HCT116 (cell line): ENCODE data around the gene NF1. TPM values are rescaled to one million over a fixed set of nuclear protein-coding genes. Genes with fewer than 3 reads are reported as not detected.

ENCODE experiments used
- ATAC-seq: fragments of 200-7000 bp; cut with Tn5 transposase; 2 replicates; pipeline ENCODE4 v1.9.1; 2020; ENCODE audit warnings: mild to moderate bottlenecking, moderate library complexity
- BruUV-seq: library from RNA; stranded (reverse); fragments of 400-500 nt; replicated peaks from 2 replicates; lab custom pipeline; 2021; lab: Mats Ljungman, UMichigan
- CTCF ChIA-PET: fragments of 300-600 bp; sonication (Branson Sonifier 250); formaldehyde crosslinking; loops from one replicate; lab custom pipeline; 2021; ENCODE audit warnings: antibody characterized with exemption; lab: Charles Lee
- POLR2A ChIA-PET: fragments of 300-600, 350-600 bp; sonication (Branson Sonifier 250); formaldehyde crosslinking; loops from one replicate; lab custom pipeline; 2021; ENCODE audit warnings: antibody characterized with exemption; lab: Charles Lee
- RAD21 ChIA-PET, 2 experiments: fragments of 300-600 bp; sonication (Branson Sonifier 250); formaldehyde crosslinking; loops; one replicate each; lab custom pipeline; 2023; ENCODE audit warnings: low total read pairs in 2 of 2; ENCODE audit not compliant: uncharacterized antibody in 2 of 2, unreplicated experiment in 2 of 2, low non-redundant PET in 1 of 2; lab: Charles Lee
- DNase-seq: peaks from one replicate; pipeline ENCODE4 v3.0.0-alpha.2; 2010; ENCODE audit warnings: low read depth, low spot score
- H2AFZ ChIP-seq: fragments of 200-600 bp; shearing (Covaris generic), sonication (generic); 2 replicates; pipeline ENCODE4 v1.6.1; 2017; ENCODE audit warnings: low read depth, mixed run types, mixed read lengths, antibody characterized with exemption, low read length; ENCODE audit not compliant: poor library complexity, severe bottlenecking
- H3K27ac ChIP-seq: 2 replicates; pipeline ENCODE4 v1.5.1; 2012; ENCODE audit warnings: low read depth, low read length
- H3K27me3 ChIP-seq: fragments of 200-600 bp; sonication (generic); 2 replicates; pipeline ENCODE4 v1.6.1; 2016; ENCODE audit warnings: mixed run types, low read length, mixed read lengths; ENCODE audit not compliant: insufficient read depth
- H3K36me3 ChIP-seq, 2 experiments: fragments of 200-500 bp in 1 of 2; fragments of 200-600 bp in 1 of 2; sonication (Bioruptor generic) in 1 of 2; sonication (generic) in 1 of 2; 2 replicates each; pipeline versions ENCODE4 v1.5.1 to v1.6.1; 2014 to 2016; ENCODE audit warnings: low read length in 2 of 2, inconsistent platforms in 1 of 2, mixed read lengths in 1 of 2, mixed run types in 1 of 2; ENCODE audit not compliant: insufficient read depth in 2 of 2, control insufficient read depth in 1 of 2
- H3K4me1 ChIP-seq, 2 experiments: fragments of 200-600 bp in 1 of 2; sonication (generic) in 1 of 2; 2 replicates each; pipeline versions ENCODE4 v1.5.1 to v1.6.1; 2012 to 2017; ENCODE audit warnings: low read length in 2 of 2, inconsistent platforms in 1 of 2, mild to moderate bottlenecking in 1 of 2, mixed read lengths in 1 of 2, mixed run types in 1 of 2, moderate library complexity in 1 of 2; ENCODE audit not compliant: insufficient read depth in 2 of 2, control insufficient read depth in 1 of 2
- H3K4me2 ChIP-seq: fragments of 200-600 bp; sonication (generic); 2 replicates; pipeline ENCODE4 v1.6.1; 2017; ENCODE audit warnings: mixed run types, low read length, mixed read lengths
- H3K4me3 ChIP-seq, 2 experiments: fragments of 200-600 bp in 1 of 2; sonication (generic) in 1 of 2; replicated peaks in 1 of 2; 2 replicates each; pipeline ENCODE4 v1.5.1; 2011 to 2016; ENCODE audit warnings: low read length in 2 of 2, control low read depth in 1 of 2, low read depth in 1 of 2, mild to moderate bottlenecking in 1 of 2, mixed read lengths in 1 of 2, mixed run types in 1 of 2
- H3K79me2 ChIP-seq: fragments of 200-600 bp; sonication (generic); 2 replicates; pipeline ENCODE4 v1.6.1; 2017; ENCODE audit warnings: mild to moderate bottlenecking, mixed run types, low read length, moderate library complexity, mixed read lengths; ENCODE audit not compliant: insufficient read depth
- H3K9ac ChIP-seq: fragments of 200-600 bp; sonication (generic); 2 replicates; pipeline ENCODE4 v1.6.1; 2016; ENCODE audit warnings: low read length, mixed read lengths
- H3K9me2 ChIP-seq: fragments of 200-600 bp; sonication (generic), shearing (Covaris generic); 2 replicates; pipeline ENCODE4 v1.6.1; 2017; ENCODE audit warnings: mixed run types, mild to moderate bottlenecking, moderate library complexity; ENCODE audit not compliant: insufficient read depth
- H3K9me3 ChIP-seq, 2 experiments: fragments of 200-500 bp in 1 of 2; fragments of 200-600 bp in 1 of 2; sonication (Bioruptor generic) in 1 of 2; sonication (generic) in 1 of 2; 2 replicates each; pipeline ENCODE4 v1.6.1; 2014 to 2017; ENCODE audit warnings: low read length in 2 of 2, mixed read lengths in 2 of 2, inconsistent platforms in 1 of 2, low read depth in 1 of 2, mild to moderate bottlenecking in 1 of 2, mixed run types in 1 of 2, moderate library complexity in 1 of 2; ENCODE audit not compliant: control insufficient read depth in 1 of 2, insufficient read depth in 1 of 2
- H4K20me1 ChIP-seq: fragments of 200-600 bp; sonication (generic), shearing (Covaris generic); 2 replicates; pipeline ENCODE4 v1.6.1; 2017; ENCODE audit warnings: mixed run types, mild to moderate bottlenecking, moderate library complexity; ENCODE audit not compliant: insufficient read depth
- CBX3 ChIP-seq: IDR thresholded peaks from 2 replicates; pipeline ENCODE4 v1.6.1; 2012; ENCODE audit warnings: low read depth
- CEBPB ChIP-seq: IDR thresholded peaks from 2 replicates; pipeline ENCODE4 v1.6.1; 2012; ENCODE audit warnings: low read depth
- EZH2 ChIP-seq: fragments of 200-600 bp; sonication (generic); IDR thresholded peaks from 2 replicates; pipeline ENCODE4 v1.6.1; 2017; ENCODE audit warnings: antibody characterized with exemption, mixed run types
- EZH2phosphoT487 ChIP-seq: fragments of 200-600 bp; IDR thresholded peaks from 2 replicates; pipeline ENCODE4 v1.6.1; 2018; ENCODE audit warnings: antibody characterized with exemption, borderline replicate concordance
- JUND ChIP-seq: IDR thresholded peaks from 2 replicates; pipeline ENCODE4 v1.6.1; 2012
- POLR2A ChIP-seq: IDR thresholded peaks from 2 replicates; pipeline ENCODE4 v1.7.0; 2011; ENCODE audit warnings: borderline replicate concordance; ENCODE audit not compliant: insufficient read depth, insufficient read length; ENCODE audit errors: extremely low read depth
- POLR2AphosphoS5 ChIP-seq: IDR thresholded peaks from 2 replicates; pipeline ENCODE4 v1.6.1; 2011; ENCODE audit warnings: mild to moderate bottlenecking, low read depth, low read length, moderate library complexity
- SIN3A ChIP-seq: IDR thresholded peaks from 2 replicates; pipeline ENCODE4 v1.6.1; 2012; ENCODE audit warnings: low read depth
- YY1 ChIP-seq: IDR thresholded peaks from 2 replicates; pipeline ENCODE4 v1.6.1; 2011; ENCODE audit warnings: low read length, low read depth, moderate library complexity, mild to moderate bottlenecking; ENCODE audit not compliant: insufficient replicate concordance; ENCODE audit errors: extremely low read depth
- ZBTB33 ChIP-seq: IDR thresholded peaks from 2 replicates; pipeline ENCODE4 v1.6.1; 2011; ENCODE audit warnings: mild to moderate bottlenecking, low read length, moderate library complexity; ENCODE audit not compliant: insufficient replicate concordance; ENCODE audit errors: extremely low read depth
- ZFX ChIP-seq: fragments of 450-650 bp; IDR thresholded peaks from 2 replicates; pipeline ENCODE4 v1.6.1; 2017
- ZNF274 ChIP-seq: fragments of 200-500 bp; sonication (Bioruptor generic); IDR thresholded peaks from 2 replicates; pipeline ENCODE4 v1.6.1; 2014; ENCODE audit warnings: mild to moderate bottlenecking, low read depth, low read length, inconsistent platforms
- intact Hi-C: fragments of 100-400 bp; cut with micrococcal nuclease; formaldehyde crosslinking; loops from 2 replicates; pipeline ENCODE4 v1.10.0; 2022
- total RNA-seq: library from RNA; stranded (reverse); gene quantifications from one replicate; pipeline ENCODE4 v1.2.1, GENCODE V29; 2021; ENCODE audit not compliant: unreplicated experiment
- TF ChIP-seq, protein P1 (sequence below), 3 experiments: fragments of 200-600 bp in 1 of 3; sonication (generic) in 1 of 3; IDR thresholded peaks in 2 of 3; conservative IDR thresholded peaks in 1 of 3; 2 replicates each; pipeline ENCODE4 v1.5.1; 2012 to 2017; ENCODE audit warnings: low read depth in 2 of 3, low read length in 2 of 3, antibody characterized with exemption in 1 of 3, borderline replicate concordance in 1 of 3, control low read depth in 1 of 3, mild to moderate bottlenecking in 1 of 3, mixed read lengths in 1 of 3, mixed run types in 1 of 3, moderate library complexity in 1 of 3; ENCODE audit not compliant: insufficient read depth in 1 of 3
- TF ChIP-seq, protein P2 (sequence below): IDR thresholded peaks from 2 replicates; pipeline ENCODE4 v1.6.1; 2012

Gene NF1
- total RNA-seq, 1 experiment from 2014 or later, result 20.8 TPM

DNA sequence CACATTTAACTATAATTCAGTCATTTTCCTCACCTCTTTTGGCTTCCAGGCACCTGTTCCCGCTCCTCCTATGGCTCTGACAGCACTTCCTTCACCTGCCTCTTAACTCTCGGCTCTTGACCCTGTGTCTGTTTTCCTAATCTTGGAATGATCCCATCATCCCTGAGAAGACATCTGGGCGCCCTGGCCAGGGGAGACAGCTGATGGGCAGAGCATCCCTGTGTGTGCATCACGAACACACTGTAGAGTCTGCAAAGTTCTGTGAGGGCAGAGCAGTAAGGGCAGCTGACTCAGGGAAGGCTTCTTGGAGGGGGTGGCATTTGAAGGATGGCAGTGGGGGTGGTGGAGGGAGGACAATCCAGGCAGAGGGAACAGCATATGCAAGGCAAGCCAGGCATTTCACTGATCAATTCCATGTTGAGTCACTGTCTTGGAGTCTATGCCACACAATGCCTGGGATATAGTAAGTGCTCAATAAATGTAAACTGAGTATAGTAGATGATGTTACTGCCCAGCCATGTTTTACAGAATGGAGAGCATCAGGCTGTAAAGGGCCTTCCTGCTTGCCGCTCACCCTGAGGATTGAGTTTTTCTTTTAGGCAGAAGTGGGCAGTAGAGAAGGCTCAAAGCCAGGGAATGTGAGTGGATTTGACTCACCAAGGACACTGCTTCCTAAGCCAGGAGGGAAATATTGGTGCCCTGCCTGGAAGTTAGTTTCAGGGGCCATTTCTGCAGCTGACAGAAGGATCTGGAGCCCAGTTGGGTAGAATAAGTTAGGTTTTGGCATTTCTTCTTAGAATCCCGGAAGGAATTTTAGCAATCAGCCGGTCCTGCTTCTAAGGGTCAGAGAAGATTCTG lies 290.9 kb downstream of the NF1 start:
- intact Hi-C loops, result loop anchor here (5.0 kb wide), 1 partner anchor 457 kb away; no protein-coding TSS in a partner anchor
- Histone ChIP-seq H3K4me1 (no peaks in the 10 kb centered on the region), H3K4me2 (no peak overlapping the region), H3K79me2 (no peaks in the 10 kb centered on the region), H3K36me3 (peaks cover 0 to 4% of the 10 kb centered on the region in 2 experiments; a peak in 1 of 4 replicates), H3K4me3 (no peak overlapping the region), H3K27me3 (no peaks in the 10 kb centered on the region), H3K9ac (no peak overlapping the region), H2AFZ (no peak overlapping the region), H3K27ac (no peak overlapping the region)
- ATAC-seq, result no peak
- TSS peak; percentile 13 for BruUV-seq
- POLR2A ChIA-PET, result no interaction called here
- RAD21 ChIA-PET, result no interaction called here
- TF ChIP-seq, protein P1, sequence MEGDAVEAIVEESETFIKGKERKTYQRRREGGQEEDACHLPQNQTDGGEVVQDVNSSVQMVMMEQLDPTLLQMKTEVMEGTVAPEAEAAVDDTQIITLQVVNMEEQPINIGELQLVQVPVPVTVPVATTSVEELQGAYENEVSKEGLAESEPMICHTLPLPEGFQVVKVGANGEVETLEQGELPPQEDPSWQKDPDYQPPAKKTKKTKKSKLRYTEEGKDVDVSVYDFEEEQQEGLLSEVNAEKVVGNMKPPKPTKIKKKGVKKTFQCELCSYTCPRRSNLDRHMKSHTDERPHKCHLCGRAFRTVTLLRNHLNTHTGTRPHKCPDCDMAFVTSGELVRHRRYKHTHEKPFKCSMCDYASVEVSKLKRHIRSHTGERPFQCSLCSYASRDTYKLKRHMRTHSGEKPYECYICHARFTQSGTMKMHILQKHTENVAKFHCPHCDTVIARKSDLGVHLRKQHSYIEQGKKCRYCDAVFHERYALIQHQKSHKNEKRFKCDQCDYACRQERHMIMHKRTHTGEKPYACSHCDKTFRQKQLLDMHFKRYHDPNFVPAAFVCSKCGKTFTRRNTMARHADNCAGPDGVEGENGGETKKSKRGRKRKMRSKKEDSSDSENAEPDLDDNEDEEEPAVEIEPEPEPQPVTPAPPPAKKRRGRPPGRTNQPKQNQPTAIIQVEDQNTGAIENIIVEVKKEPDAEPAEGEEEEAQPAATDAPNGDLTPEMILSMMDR (IDR thresholded peaks at IDR 0.05 in 2 of 3, conservative IDR thresholded peaks at IDR 0.05 in 1 of 3; ENCODE audit: borderline replicate concordance in 1 of 3, insufficient read depth in 1 of 3, low read depth in 2 of 3, low read length in 2 of 3), result no peak
- TF ChIP-seq ZFX (no peak), EZH2 (no peak), YY1 (no peak), CBX3 (no peak), JUND (no peak), POLR2AphosphoS5 (no peak), ZBTB33 (no peak), SIN3A (no peak), ZNF274 (no peak), EZH2phosphoT487 (no peak), CEBPB (no peak), POLR2A (no peak)
- TF ChIP-seq, protein P2, sequence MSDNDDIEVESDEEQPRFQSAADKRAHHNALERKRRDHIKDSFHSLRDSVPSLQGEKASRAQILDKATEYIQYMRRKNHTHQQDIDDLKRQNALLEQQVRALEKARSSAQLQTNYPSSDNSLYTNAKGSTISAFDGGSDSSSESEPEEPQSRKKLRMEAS, result no peak
- TF ChIP-seq, all 23 proteins: peak for 0
- no peak for DNase-seq
- CTCF ChIA-PET, result no interaction called here
- Histone ChIP-seq H3K9me3 (no peaks in the 10 kb centered on the region), H3K9me2 (no peaks in the 10 kb centered on the region), H4K20me1 (no peaks in the 10 kb centered on the region)
